Hippocampal formation (tissue), 2 donors: ENCODE results near the gene KIFC1.
A peak's percentile ranks its signal among the peaks of the same experiment; 100 is the strongest.
"Not testable (repeated sequence)": the region's sequence is repeated elsewhere in the genome, so short reads cannot be mapped to it uniquely, and the experiment has no call there.

Experiments used
- DNase-seq, 2 donors: peaks; one replicate each; lab custom pipeline; 2025; lab: John Stamatoyannopoulos, UW

The KIFC1 gene, protein sequence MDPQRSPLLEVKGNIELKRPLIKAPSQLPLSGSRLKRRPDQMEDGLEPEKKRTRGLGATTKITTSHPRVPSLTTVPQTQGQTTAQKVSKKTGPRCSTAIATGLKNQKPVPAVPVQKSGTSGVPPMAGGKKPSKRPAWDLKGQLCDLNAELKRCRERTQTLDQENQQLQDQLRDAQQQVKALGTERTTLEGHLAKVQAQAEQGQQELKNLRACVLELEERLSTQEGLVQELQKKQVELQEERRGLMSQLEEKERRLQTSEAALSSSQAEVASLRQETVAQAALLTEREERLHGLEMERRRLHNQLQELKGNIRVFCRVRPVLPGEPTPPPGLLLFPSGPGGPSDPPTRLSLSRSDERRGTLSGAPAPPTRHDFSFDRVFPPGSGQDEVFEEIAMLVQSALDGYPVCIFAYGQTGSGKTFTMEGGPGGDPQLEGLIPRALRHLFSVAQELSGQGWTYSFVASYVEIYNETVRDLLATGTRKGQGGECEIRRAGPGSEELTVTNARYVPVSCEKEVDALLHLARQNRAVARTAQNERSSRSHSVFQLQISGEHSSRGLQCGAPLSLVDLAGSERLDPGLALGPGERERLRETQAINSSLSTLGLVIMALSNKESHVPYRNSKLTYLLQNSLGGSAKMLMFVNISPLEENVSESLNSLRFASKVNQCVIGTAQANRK

DNA sequence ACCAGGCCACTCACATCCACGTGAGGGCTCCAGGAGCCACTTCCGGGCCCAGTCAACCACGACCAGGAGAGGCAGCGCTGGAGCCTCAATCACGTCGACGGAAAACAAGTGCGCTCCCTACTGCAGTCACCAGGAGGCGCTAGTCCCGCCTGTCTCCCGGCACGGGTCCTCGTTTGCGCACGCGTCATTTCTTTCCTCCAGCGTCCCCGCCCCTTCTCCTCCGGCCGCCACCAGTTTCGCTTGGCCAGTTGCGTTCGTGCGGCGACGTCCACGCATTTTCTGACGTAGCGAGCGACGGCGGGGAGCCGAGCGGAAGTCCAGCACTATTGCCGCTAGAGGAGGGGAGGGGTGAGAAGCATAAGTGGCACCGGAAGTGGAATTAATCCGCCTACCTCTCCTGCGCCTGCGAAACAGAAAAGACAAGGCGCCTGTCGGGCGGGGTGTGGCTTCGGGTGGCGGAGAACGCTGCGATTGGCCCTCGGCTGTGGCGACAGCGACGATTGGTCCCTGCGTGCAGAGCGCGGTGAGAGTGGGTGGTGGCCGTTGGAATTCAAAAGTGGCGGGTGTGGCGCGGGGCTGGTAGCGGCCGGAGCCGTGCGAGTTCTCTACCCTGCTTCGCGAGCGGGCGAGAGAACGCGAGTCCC lies at the start of gene KIFC1:
Gene KIFC1, plus strand, starts transcription at position 546 of the 644 bp plus-strand sequence. CDS start 163 bp downstream, outside the sequence.
- peak; percentile 99 for DNase-seq

DNA sequence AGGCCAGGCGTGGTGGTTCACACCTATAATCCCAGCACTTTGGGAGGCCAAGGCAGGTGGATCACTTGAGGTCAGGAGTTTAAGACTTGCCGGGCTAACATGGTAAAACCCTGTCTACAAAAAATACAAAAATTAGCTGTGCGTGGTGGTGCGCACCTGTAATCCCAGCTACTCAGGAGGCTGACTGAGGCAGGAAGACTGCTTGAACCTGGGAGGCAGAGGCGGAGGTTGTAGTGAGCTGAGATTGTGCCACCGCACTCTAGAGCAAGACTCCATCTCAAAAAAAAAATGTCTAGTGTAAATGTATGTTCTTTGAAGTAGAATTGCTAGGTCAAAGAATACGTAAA lies 48.0 kb upstream of the KIFC1 start:
- not testable (repeated sequence) for DNase-seq

DNA sequence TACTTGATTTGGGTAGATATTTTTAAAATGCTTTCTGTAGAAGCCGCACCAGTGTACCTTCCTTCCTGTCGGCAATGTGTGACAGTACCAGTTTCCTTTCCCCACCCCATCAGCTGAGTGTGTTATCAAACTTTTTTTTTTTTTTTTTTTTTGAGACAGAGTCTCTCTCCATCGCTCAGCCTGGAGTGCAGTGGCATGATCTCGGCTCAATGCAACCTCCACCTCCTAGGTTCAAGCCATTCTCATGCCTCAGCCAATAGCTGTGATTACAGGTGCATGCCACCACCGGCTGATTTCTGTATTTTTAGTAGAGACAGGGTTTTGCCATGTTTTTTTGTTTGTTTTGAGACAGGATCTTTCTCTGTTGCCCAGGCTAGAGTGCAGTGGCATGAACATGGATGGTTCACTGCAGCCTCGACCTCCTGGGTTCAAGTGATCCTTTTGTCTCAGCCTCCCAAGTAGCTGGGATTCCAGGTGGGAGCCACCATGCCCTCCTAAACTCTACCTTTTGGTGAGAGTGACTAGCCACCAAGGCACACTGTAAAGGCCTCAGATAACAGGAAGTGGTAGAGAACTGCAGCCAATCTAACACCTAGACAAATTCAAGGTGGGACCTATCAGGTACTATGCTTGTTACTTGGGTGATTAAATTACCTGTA lies 47.5 kb upstream of the KIFC1 start:
- DNase-seq: no peak

DNA sequence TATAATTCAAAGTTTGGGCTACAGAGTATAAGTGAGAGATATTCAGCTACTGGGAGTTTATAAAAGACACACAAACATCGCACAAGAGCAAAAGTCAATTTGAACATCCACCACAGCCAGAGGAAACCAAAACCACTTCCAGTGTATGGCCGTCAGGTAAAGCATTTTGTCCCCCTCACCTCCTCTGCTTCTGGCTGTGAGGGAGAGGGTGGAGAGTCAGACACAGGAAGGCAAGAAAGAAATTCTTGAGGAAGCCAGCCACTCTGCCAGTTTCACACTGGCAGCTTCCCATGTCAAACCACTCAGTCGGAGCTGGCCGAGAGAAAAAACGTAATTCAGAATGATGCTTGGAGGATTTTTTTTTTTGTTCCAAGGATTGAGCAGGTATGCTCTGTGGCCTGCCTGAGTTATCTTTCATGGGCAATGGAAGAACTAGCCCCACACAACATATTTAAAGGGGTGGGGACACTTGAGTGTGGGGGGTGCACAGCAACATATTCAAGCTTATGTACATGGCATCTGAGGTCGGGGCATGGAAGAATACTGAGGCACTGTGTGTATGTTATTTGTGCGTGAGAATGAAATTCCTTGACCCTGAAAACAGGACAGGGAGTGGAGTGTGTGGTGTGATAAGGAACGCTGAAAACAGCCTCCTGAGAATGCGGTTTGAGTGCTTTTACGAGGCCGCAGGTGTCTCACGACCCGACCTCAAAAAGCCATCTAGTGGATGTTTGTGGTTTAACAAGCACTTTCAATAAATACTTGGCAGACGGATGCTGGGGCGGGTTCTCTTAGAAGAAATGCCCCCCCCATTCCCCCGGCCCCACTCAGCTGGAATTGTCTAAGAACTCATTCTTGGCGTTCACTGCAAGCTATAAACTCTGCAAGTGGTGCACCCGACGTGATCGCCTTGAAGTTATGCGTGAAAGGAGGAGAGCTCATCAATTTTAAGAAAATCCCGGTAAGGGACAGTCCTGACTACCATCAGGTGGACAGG lies 46.6 kb upstream of the KIFC1 start:
- peak; percentile 2 to 9 for DNase-seq

DNA sequence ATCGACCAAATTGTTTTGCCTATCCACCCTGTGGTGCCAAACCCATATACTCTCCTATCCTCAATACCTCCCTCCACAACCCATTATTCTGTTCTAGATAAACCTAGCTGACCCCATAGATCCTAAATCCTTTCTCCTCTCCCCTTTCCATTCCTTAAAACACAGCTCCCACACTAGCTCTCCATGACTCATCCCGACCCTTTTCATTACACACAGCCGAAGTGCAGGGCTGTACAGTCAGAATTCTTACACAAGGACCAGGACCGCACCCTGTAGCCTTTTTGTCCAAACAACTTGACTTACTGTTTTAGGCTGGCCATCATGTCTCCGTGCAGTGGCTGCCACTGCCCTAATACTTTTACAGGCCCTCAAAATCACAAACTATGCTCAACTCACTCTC lies 44.7 kb upstream of the KIFC1 start:
- not testable (repeated sequence) for DNase-seq

DNA sequence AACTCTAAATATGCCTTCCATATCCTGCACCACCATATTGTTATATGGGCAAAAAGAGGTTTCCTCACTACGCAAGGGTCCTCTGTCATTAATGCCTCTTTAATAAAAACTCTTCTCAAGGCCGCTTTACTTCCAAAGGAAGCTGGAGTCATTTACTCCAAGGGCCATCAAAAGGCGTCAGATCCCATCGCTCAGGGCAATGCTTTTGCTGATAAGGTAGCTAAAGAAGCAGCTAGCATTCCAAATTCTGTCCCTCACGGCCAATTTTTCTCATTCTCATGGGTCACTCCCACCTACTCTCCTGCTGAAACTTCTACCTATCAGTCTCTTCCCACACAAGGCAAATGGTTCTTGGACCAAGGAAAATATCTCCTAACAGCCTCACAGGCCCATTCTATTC lies 43.8 kb upstream of the KIFC1 start:
- no peak for DNase-seq

DNA sequence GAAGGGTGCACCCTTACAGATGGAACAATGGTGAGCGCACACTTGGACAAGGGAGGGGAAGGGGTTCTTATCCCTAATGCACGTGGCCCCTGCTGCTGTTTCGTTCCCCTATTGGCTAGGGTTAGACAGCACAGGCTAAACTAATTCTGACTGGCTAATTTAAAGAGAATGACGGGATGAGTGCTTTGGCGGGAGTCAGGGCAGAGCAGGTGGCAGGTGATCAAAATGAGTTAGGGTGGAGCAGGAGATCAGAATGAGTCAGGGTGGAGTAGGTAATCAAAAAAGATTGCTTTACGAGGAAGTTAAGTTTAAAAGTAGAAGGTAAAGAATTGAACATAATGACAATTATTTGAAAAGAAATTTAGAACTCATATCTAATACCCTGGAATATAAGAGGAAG lies 35.8 kb upstream of the KIFC1 start:
- DNase-seq: not testable (repeated sequence)

DNA sequence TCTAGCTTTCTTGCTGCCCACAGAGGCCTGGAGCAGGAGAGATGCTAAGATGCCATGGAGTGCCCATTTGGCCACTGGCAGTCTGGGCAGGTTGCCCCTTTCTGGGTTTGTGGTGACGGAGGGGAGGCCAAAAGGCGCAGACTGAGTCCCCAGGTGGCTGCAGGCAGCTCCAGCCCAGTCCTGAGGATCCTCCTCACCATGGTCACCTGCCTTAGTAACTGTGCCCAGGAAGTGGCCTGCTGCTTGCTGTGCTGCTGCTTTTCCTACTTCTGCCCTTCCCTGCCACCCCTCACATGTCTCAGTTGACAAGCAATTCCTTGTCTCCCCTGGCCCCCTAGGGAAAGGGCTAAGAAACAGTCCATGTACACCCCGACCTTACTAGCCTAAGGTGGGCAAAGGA lies 35.3 kb upstream of the KIFC1 start:
- DNase-seq: no peak

DNA sequence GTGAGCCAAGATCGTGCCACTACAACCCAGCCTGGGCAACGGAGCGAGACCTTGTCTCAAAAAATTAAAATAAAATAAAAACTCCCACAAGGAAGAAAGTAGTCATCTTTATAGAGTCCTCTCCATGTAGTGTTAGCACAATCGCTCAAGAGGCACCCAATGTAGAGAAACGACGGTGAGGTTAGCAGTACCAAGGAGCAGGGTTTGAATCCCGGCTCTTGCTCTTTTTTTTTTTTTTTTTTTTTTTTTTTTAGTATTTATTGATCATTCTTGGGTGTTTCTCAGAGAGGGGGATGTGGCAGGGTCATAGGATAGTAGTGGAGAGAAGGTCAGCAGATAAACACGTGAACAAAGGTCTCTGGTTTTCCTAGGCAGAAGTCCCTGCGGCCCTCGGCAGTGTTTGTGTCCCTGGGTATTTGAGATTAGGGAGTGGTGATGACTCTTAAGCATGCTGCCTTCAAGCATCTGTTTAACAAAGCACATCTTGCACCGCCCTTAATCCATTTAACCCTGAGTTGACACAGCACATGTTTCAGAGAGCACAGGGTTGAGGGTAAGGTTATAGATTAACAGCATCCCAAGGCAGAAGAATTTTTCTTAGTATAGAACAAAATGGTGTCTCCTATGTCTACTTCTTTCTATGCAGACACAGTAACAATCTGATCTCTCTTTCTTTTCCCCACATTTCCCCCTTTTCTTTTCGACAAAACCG lies 34.3 kb upstream of the KIFC1 start:
- DNase-seq: not testable (repeated sequence)

DNA sequence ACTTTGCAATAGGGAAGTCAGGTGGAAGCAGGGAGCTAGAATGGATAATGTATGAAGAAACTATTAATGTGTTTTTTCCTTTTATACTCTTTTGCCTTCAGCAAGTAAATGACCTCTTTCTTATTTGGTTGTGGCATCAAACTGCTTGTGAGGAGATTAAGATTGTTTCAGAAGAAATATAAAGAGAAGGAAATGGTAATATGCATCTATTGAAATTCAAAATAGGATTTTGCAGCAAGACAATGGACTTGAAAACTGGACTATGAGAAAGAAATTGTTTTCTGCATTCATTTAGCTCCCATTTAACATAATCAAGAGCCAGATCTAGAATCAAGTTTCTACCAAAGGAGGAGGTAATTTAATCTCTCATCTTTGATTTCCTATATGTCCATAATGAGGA lies 32.3 kb upstream of the KIFC1 start:
- no peak for DNase-seq

DNA sequence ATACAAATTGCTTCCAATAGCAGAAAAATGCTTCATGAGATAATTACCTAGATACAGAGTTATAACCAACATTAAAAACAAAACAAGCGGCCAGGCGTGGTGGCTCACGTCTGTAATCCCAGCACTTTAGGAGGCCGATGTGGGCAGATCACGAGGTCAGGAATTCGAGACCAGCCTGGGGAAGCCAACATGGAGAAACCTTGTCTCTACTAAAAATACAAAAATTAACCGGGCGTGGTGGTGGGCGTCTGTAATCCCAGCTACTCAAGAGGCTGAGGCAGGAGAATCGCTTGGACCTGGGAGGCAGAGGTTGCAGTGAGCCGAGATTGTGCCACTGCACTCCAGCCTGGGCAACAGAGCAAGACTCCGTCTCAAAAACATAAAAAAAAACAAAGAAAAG lies 28.1 kb upstream of the KIFC1 start:
- not testable (repeated sequence) for DNase-seq

DNA sequence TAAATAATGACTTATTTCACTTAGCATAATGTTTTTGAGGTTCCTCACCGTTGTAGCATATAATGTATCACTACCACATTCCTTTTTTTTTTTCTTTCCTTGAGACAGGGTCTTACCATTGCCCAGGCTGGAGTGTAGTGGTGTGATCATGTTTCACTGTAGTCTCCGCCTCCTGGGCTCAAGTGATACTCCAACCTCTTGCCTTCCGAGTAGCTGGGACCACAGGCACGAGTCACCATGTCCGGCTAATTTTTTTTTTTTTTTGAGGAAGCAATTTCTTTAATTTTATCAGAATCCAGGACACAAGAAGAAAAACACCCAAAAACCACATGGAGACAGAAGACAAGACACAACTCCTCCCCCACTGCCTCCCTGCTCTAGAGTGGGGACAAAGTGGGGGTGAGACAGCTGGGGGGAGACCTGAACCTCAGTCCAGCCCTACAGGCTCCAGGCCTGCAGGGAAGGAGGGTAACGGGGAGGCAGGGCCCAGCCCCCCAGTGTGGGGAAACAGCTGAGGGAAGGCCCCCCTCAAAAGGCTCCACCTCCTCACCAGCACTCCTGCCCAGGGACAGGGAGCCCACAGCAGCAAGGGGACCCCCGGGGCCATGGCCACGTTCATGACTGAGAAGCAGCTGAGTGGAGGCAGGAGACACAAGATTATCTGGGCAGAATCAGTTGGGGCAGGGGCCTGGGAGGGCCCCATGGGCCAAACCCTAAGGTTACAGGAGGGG lies 27.0 kb upstream of the KIFC1 start:
- not testable (repeated sequence) for DNase-seq

DNA sequence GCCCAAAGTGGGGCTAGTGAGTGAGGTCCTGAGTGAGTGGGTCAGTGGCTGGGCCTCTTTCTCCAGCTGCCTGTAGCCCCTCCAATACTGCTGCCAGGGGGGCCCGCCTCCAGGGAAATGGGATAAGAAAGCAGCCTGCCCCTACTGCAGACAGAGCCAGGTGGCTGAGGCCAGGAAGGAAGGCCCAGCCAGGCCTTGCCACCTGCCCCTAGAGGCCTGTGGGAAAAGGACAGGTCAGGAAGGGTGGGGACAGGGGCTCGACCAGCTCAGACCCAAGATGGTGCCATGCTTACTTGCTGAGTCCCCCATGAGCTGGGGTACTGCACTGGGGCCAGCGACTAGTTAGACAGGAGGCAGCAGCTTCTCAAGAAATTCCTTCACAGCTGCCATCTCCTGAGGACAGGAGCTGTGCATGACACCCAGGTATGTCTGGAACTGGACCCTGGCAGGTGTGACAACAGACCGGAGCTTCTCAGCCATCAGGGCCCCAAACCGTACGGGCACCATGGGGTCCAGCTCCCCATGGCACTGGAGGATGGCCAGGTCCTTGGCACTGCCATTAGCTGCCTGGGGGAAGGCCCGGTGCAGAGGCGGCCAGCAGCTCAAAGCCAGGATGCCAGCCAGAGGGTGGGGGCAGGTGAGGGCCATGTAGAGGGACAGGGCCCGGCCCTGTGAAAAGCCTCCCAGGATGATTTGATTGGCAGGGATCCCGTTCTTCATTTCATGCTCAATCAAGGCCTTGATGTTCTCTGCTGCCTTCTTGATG lies 26.2 kb upstream of the KIFC1 start:
- not testable (repeated sequence) for DNase-seq

DNA sequence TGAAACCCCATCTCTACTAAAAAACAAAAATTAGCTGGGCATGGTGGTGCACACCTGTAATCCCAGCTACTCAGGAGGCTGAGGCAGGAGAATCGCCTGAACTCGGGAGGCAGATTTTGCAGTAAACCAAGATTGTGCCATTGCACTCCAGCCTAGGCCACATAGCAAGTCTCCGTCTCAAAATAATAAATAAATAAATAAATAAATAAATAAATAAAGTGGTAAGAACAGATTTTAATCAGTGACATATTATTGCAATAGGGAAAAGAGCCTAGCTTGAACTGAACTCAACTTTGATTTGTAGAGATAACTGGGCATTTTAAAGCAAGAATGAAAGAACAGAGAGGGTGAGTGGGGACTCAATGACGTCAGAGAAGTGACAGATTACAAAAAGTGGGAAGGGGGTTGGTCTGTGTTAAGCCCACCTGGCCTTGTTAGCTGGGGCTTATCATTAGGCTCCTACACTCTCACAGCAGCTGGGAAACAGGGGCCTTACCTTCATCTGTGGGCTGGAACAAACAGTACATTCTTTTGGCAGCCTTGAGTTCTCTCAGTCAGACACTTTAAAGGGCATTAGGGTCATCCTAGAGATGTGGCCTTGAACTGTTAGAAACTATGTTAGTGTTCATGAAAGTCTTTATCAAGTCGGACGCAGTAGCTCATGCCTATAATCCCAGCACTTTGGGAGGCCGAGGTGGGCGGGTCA lies 24.5 kb upstream of the KIFC1 start:
- DNase-seq: no peak

DNA sequence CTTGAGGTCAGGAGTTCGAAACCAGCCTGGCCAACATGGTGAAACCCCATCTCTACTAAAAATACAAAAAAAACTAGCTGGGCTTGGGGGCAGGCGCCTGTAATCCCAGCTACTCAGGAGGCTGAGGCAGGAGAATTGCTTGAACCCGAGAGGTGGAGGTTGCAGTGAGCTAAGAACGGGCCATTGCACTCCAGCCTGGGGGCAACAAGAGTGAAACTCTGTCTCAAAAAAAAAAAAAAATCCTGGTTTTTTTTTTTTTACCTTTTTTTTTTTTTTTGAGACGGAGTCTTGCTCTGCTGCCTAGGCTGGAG lies 24.0 kb upstream of the KIFC1 start:
- not testable (repeated sequence) for DNase-seq

DNA sequence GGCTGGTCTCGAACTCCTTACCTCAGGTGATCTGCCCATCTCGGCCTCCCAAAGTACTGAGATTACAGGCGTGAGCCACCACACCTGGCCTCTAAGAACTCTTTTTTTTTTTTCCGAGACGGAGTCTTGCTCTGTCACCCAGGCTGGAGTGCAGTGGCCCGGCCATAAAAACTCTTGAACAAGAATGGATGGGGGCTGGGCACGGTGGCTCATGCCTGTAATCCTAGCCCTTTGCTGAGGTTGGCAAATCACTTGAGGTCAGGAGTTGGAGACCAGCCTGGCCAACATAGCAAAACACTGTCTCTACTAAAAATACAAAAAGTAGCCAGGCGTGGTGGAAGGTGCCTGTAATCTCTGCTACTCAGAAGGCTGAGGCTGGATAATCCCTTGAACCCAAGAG lies 19.7 kb upstream of the KIFC1 start:
- not testable (repeated sequence) for DNase-seq

DNA sequence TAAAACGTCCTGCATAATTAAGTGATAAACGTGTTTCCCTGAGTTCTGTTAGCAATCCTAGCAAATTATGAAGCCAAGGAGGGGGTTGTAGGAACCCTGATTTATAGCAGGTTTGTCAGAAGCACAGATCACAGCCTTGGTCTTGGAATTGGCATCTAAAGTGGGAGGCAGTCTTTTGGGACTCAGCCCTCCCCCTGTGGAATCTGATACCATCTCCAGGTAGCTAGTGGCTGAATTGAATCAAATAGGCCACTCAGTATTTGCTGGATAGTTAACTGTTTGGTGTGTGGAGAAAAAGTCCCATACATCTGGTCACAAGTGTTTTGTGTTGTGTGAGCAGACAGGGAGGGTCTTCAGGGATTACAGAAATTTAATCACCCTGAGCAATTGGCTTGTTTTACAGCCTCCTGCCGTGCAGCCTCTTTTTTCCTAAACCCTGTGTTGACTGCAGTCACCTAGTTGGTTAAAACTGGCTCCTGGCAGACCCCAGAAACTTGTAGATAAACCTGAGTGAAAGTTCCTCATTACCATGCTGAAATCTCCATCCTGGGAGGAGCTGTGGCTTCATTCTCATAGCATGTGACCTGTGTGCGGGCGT lies 19.0 kb upstream of the KIFC1 start:
- no peak for DNase-seq
